ENCODE data around the gene NHLRC1. TPM values are rescaled to one million over a fixed set of nuclear protein-coding genes. Genes with fewer than 3 reads are reported as not detected.

NHLRC1 gene
- total and polyA plus RNA-seq, 2 of the 8 experiments (the other 6 are each of a cell fraction or from before 2014, with no cell fraction given) = 0.57 to 0.58 TPM

GRCh38 chr6:18136260-18136659 lies 13.8 kb upstream of the NHLRC1 start:
- Histone ChIP-seq H3K36me3 (ENCODE audit: control insufficient read depth in 2 of 4, insufficient read depth in 4 of 4, low read length in 3 of 4) (peaks cover 4 to 12% (median 6%) of the 10 kb centered on the region in 4 experiments), H3K18ac (ENCODE audit: extremely low read depth, low read length) (no peak overlapping the region), H3K4me2 (ENCODE audit: insufficient read depth in 1 of 2, low read depth in 2 of 2, low read length in 2 of 2) (no peak overlapping the region), H3K56ac (replicated peaks; ENCODE audit: insufficient read length, low read depth, low read length) (no peak overlapping the region), H3K4me3 (ENCODE audit: extremely low read depth in 1 of 4, insufficient read depth in 2 of 4, low read depth in 3 of 4, low read length in 4 of 4) (no peak overlapping the region), H3K14ac (ENCODE audit: insufficient read length) (no peak overlapping the region), H2BK15ac (ENCODE audit: low read length) (no peak overlapping the region), H4K5ac (ENCODE audit: insufficient read length, low read depth, low read length) (no peak overlapping the region), H3K79me1 (ENCODE audit: low read depth, low read length) (no peaks in the 10 kb centered on the region), H2BK120ac (replicated peaks; ENCODE audit: low read depth, low read length) (no peak overlapping the region), H2AK5ac (ENCODE audit: low read depth, low read length) (no peak overlapping the region), H3K4ac (replicated peaks; ENCODE audit: insufficient read length, low read depth, low read length) (no peak overlapping the region), H2BK12ac (ENCODE audit: low read depth, low read length) (no peak overlapping the region), H2AFZ (ENCODE audit: low read length) (no peak overlapping the region), H4K8ac (ENCODE audit: extremely low read depth, insufficient read depth, low read length) (no peak overlapping the region), H3K23me2 (ENCODE audit: low read depth, low read length) (no peaks in the 10 kb centered on the region), H2BK5ac (ENCODE audit: low read depth, low read length) (no peak overlapping the region), H2BK20ac (ENCODE audit: low read length) (no peak overlapping the region), H4K20me1 (replicated peaks in 1 of 2; ENCODE audit: control insufficient read depth in 1 of 2, insufficient read depth in 2 of 2, low read length in 2 of 2) (no peaks in the 10 kb centered on the region), H3K9ac (replicated peaks in 1 of 4; ENCODE audit: extremely low read depth in 1 of 4, low read depth in 3 of 4, low read length in 3 of 4) (no peak overlapping the region), H3K27me3 (replicated peaks in 1 of 4; ENCODE audit: control insufficient read depth in 3 of 4, extremely low read depth in 1 of 4, insufficient read depth in 3 of 4, low read length in 3 of 4) (no peaks in the 10 kb centered on the region), H3K79me2 (ENCODE audit: control insufficient read depth in 1 of 2, insufficient read depth in 2 of 2, low read length in 2 of 2) (no peaks in the 10 kb centered on the region), H3K4me1 (replicated peaks in 1 of 4; ENCODE audit: control insufficient read depth in 3 of 4, insufficient read depth in 4 of 4, low read length in 3 of 4) (no peaks in the 10 kb centered on the region), H3K23ac (ENCODE audit: insufficient read length) (no peak overlapping the region), H3K27ac (ENCODE audit: low read depth, low read length) (no peak overlapping the region), H3K9me3 (ENCODE audit: insufficient read depth in 2 of 2, low read depth in 1 of 2, low read length in 1 of 2) (no peaks in the 10 kb centered on the region), H4K91ac (replicated peaks; ENCODE audit: insufficient read length, low read length) (no peak overlapping the region)
- CTCF ChIA-PET (ENCODE audit: partially characterized antibody) = interaction anchor here (4.0 kb wide), 1 partner anchor 15 kb away, joined by 24 read pairs; the partner anchor contains the start of gene NHLRC1
- DNase-seq (ENCODE audit: low read depth in 1 of 2, low spot score in 2 of 2) = no peak
- no peak for FAIRE-seq
- WGBS, 2 experiments (ENCODE audit: extremely low coverage in 1 of 2, insufficient coverage in 1 of 2, insufficient read length in 1 of 2, insufficient replicate concordance in 2 of 2, low coverage in 1 of 2, low lambda C conversion rate in 2 of 2, missing lambda C conversion rate in 1 of 2) = 92% methylated on average over 10 of the region's 10 CpGs; no CpG with 5 or more reads in 1 of the 2 experiments
- POLR2A ChIA-PET (ENCODE audit: partially characterized antibody) = no interaction called here
- TF ChIP-seq SRF (IDR thresholded peaks at IDR 0.05; ENCODE audit: low read depth, low read length) (no peak), CBX8 (IDR thresholded peaks at IDR 0.05; ENCODE audit: borderline replicate concordance, low read depth, low read length) (no peak), HDAC6 (IDR thresholded peaks at IDR 0.05; ENCODE audit: low read depth, low read length) (no peak), SIRT6 (IDR thresholded peaks at IDR 0.05; ENCODE audit: low read length) (no peak), SUZ12 (IDR thresholded peaks at IDR 0.05; ENCODE audit: low read length) (no peak), EGR1 (IDR thresholded peaks at IDR 0.05; ENCODE audit: borderline replicate concordance, low read depth, low read length) (no peak), JUND (IDR thresholded peaks at IDR 0.05; ENCODE audit: low read length) (no peak), TAF1 (IDR thresholded peaks at IDR 0.05; ENCODE audit: low read depth, low read length) (no peak), RFX5 (IDR thresholded peaks at IDR 0.05; ENCODE audit: borderline replicate concordance, low read depth, low read length) (no peak), BACH1 (IDR thresholded peaks at IDR 0.05; ENCODE audit: low read length) (no peak), CTBP2 (IDR thresholded peaks at IDR 0.05; ENCODE audit: borderline replicate concordance, insufficient read depth, insufficient read length, low read length) (no peak), BCL11A (IDR thresholded peaks at IDR 0.05; ENCODE audit: low read depth in 2 of 2, low read length in 2 of 2) (no peak), EZH2 (IDR thresholded peaks at IDR 0.05; ENCODE audit: low read depth, low read length, severe bottlenecking) (no peak), SP1 (IDR thresholded peaks at IDR 0.05; ENCODE audit: low read depth, low read length) (no peak), SP2 (IDR thresholded peaks at IDR 0.05; ENCODE audit: low read length) (no peak), RBBP5 (IDR thresholded peaks at IDR 0.05; ENCODE audit: borderline replicate concordance, low read depth, low read length) (no peak)
